ENCODE measurements around the gene GALNS. TPM values are rescaled to one million over a fixed set of nuclear protein-coding genes. Genes with fewer than 3 reads are reported as not detected.
"Not testable (repeated sequence)": the region's sequence is repeated elsewhere in the genome, so short reads cannot be mapped to it uniquely, and the experiment has no call there.

The GALNS gene
- total RNA-seq, 2 donors from 2014 or later: 37.2 to 38.6 TPM

DNA sequence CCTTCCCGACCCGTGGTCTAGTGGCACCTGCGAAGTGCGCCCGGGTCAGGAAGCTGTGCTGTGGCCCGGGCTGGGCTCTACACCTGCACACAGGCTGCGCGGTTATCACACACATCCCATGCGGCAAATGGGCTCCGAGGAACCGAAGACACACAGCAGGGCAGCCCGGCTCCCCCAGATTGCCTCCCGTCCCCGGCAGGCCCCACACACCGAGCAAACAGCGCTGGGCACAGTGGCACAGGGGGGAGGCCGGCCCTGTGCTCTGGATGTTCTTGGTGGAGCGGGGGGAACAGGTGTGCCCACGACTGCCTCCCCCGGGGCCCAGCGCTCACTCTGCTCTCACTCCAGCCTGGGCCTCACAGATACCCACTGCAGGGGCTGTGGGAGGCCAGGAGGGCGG lies 38.6 kb upstream of the GALNS start:
- H3K27ac Mint-ChIP-seq: no peak overlapping the region

DNA sequence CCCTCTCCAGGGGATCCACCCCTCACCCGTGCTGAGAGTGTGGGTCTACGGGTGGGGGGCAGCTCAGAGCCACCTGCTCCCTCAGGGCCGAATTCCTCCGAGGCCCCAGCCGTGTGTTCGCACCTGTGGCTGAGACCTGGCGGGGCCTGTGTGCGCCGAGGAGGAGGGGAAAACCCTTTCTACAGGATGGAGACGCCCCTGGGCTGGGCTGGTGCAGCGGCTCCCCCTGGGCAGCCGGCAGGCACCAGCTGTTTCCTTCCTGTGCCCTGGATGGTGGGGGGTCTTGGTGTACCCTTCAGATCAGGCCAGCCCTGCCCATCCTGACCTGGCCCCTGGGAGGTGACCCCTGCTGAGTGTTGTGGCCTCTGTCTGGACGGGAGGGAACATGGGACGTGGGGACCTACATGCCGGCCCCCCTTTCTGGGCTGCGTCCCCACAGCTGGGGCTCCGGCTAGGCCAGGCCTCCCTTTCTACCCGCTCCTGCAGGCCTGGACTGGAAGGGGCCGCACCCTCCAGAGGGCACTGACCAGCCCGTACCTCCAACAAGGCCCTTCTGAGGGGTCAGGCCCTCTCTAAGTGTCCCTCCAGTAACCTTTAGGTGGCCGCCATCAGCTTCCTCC lies 38.0 kb upstream of the GALNS start:
- Mint-ChIP-seq H3K4me1 (peaks cover 2% of the 10 kb centered on the region), H3K27me3 (peaks cover 4% of the 10 kb centered on the region), H3K27ac (no peak overlapping the region), H3K36me3 (ENCODE audit: low read depth) (no peaks in the 10 kb centered on the region), H3K4me3 (no peak overlapping the region)
- ATAC-seq (no peak), DNase-seq (no peak)
- no peaks in the 10 kb centered on the region for H3K9me3 ChIP-seq (ENCODE audit: control insufficient read depth, low read length, poor library complexity, severe bottlenecking)

More for the DNA sequence above, 38.6 kb upstream of the GALNS start:
- no peak for DNase-seq
- ATAC-seq: no peak
- Mint-ChIP-seq H3K4me3 (no peak overlapping the region), H3K36me3 (ENCODE audit: low read depth) (no peaks in the 10 kb centered on the region), H3K27me3 (peaks cover 4% of the 10 kb centered on the region), H3K4me1 (peaks cover 2% of the 10 kb centered on the region)
- H3K9me3 ChIP-seq (ENCODE audit: control insufficient read depth, low read length, poor library complexity, severe bottlenecking): no peaks in the 10 kb centered on the region

DNA sequence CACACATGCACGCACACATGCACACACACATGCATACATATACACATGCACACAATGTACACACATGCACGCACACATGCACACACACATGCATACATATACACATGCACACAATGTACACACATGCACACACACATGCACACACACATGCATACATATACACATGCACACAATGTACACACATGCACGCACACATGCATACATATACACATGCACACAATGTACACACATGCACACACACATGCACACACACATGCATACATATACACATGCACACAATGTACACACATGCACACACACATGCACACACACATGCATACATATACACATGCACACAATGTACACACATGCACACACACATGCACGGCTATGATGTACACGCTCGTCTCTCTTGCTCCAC lies 37.5 kb upstream of the GALNS start:
- H3K9me3 ChIP-seq (ENCODE audit: control insufficient read depth, low read length, poor library complexity, severe bottlenecking); H3K27ac Mint-ChIP-seq; H3K4me3 Mint-ChIP-seq; H3K36me3 Mint-ChIP-seq (ENCODE audit: low read depth); DNase-seq; ATAC-seq; H3K4me1 Mint-ChIP-seq; H3K27me3 Mint-ChIP-seq: not testable (repeated sequence)

GRCh38 chr16:88893127-88893968 lies 36.6 kb upstream of the GALNS start:
- H3K27ac Mint-ChIP-seq: no peak overlapping the region

DNA sequence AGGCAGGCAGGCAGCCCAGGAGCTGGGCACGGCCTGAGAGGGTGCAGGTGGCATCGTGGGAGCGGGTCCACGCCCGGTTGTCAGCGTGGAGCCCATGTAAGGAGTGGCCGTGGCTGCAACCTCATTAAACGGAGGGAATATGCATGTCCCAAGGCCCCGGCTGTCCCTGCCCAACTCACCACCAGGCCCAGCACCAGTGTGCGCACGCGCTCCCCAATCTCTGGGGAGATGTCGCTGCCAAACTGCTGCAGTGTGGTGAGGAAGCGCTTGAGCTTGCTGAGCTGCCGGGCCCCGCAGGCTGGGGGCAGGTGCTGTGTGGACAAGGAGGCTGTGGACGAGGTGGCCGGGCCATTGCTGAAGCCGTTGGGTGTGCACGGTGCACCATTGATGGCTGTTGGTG lies 35.3 kb upstream of the GALNS start:
- H3K27ac Mint-ChIP-seq: no peak overlapping the region
- H3K4me3 Mint-ChIP-seq: no peak overlapping the region
- no peaks in the 10 kb centered on the region for H3K36me3 Mint-ChIP-seq (ENCODE audit: low read depth)
- DNase-seq: no peak
- no peaks in the 10 kb centered on the region for H3K27me3 Mint-ChIP-seq
- ATAC-seq: no peak
- no peaks in the 10 kb centered on the region for H3K9me3 ChIP-seq (ENCODE audit: control insufficient read depth, low read length, poor library complexity, severe bottlenecking)
- peaks cover 2% of the 10 kb centered on the region for H3K4me1 Mint-ChIP-seq

More at GRCh38 chr16:88893127-88893968, 36.6 kb upstream of the GALNS start:
- DNase-seq (no peak), ATAC-seq (no peak)
- H3K9me3 ChIP-seq (ENCODE audit: control insufficient read depth, low read length, poor library complexity, severe bottlenecking): no peaks in the 10 kb centered on the region
- H3K36me3 Mint-ChIP-seq (ENCODE audit: low read depth): no peaks in the 10 kb centered on the region
- H3K4me1 Mint-ChIP-seq: peaks cover 2% of the 10 kb centered on the region
- no peak overlapping the region for H3K4me3 Mint-ChIP-seq
- H3K27me3 Mint-ChIP-seq: peaks cover under 1% of the 10 kb centered on the region

GRCh38 chr16:88891083-88891482 lies 34.3 kb upstream of the GALNS start:
- H3K4me1 Mint-ChIP-seq: peaks cover 2% of the 10 kb centered on the region
- no peak for ATAC-seq
- no peaks in the 10 kb centered on the region for H3K36me3 Mint-ChIP-seq (ENCODE audit: low read depth)
- no peak overlapping the region for H3K27ac Mint-ChIP-seq
- no peaks in the 10 kb centered on the region for H3K9me3 ChIP-seq (ENCODE audit: control insufficient read depth, low read length, poor library complexity, severe bottlenecking)
- no peaks in the 10 kb centered on the region for H3K27me3 Mint-ChIP-seq
- DNase-seq: no peak
- H3K4me3 Mint-ChIP-seq: no peak overlapping the region

- not testable (repeated sequence) for H3K36me3 Mint-ChIP-seq (ENCODE audit: low read depth); H3K4me3 Mint-ChIP-seq; DNase-seq; H3K27me3 Mint-ChIP-seq; H3K9me3 ChIP-seq (ENCODE audit: control insufficient read depth, low read length, poor library complexity, severe bottlenecking); ATAC-seq; H3K27ac Mint-ChIP-seq; H3K4me1 Mint-ChIP-seq
These were observed 33.1 kb upstream of the GALNS start for GRCh38 chr16:88889702-88890352.

- DNase-seq (no peak), ATAC-seq (no peak)
- Mint-ChIP-seq H3K4me3 (no peak overlapping the region), H3K4me1 (no peaks in the 10 kb centered on the region), H3K36me3 (ENCODE audit: low read depth) (no peaks in the 10 kb centered on the region), H3K27me3 (no peaks in the 10 kb centered on the region), H3K27ac (no peak overlapping the region)
- H3K9me3 ChIP-seq (ENCODE audit: control insufficient read depth, low read length, poor library complexity, severe bottlenecking): no peaks in the 10 kb centered on the region
These were observed 32.0 kb upstream of the GALNS start for GRCh38 chr16:88888461-88889387.

DNA sequence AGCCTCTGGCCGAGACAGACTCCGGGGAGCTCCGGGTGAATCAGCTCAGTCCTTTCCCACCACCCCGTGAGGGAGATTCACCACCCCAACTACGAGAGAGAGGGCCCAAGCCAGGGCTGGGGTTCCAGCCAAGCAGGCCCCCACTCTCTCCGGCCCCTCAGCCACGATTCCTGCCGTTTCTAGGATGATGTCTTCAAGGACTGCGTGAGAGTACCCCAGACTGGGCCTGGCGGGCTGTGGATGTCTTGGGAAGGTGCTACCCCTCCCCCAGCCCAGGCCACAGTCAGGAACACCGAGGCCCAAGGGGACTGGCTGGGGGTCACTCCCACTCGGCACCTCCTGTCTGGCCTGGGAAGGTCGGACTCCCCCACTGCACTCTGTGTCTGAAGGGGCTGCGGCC lies 31.3 kb upstream of the GALNS start:
- DNase-seq: no peak
- H3K27me3 Mint-ChIP-seq: no peaks in the 10 kb centered on the region
- H3K4me1 Mint-ChIP-seq: no peaks in the 10 kb centered on the region
- no peaks in the 10 kb centered on the region for H3K36me3 Mint-ChIP-seq (ENCODE audit: low read depth)
- H3K9me3 ChIP-seq (ENCODE audit: control insufficient read depth, low read length, poor library complexity, severe bottlenecking): no peaks in the 10 kb centered on the region
- no peak overlapping the region for H3K4me3 Mint-ChIP-seq
- no peak overlapping the region for H3K27ac Mint-ChIP-seq
- ATAC-seq: no peak

- Mint-ChIP-seq H3K36me3 (ENCODE audit: low read depth) (no peaks in the 10 kb centered on the region), H3K27me3 (no peaks in the 10 kb centered on the region), H3K27ac (no peak overlapping the region), H3K4me3 (no peak overlapping the region), H3K4me1 (no peaks in the 10 kb centered on the region)
- ATAC-seq (no peak), DNase-seq (no peak)
- H3K9me3 ChIP-seq (ENCODE audit: control insufficient read depth, low read length, poor library complexity, severe bottlenecking): no peaks in the 10 kb centered on the region
These were observed 30.2 kb upstream of the GALNS start for GRCh38 chr16:88886845-88887521.

DNA sequence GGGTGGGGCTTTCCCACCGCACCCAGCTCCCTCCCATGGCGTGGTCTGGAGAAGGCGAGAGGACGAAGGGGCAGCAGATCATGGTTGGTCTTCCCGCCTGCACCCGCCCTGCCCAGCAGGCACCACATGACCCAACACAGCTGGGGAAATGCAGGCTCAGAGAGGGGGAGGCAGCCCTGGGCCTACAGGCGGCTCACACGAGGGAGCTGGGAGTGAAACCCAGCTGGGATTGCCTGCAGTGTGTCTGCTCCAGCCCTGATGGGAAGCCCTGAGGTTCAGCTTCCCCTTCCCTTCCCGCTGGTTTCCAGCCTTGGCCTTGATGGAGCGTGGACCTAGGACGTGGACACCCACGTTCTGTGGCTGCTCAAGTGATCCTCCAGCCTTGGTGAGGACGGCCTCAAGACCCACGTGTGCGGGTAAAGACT lies 29.7 kb upstream of the GALNS start:
- no peaks in the 10 kb centered on the region for H3K27me3 Mint-ChIP-seq
- DNase-seq: no peak
- H3K27ac Mint-ChIP-seq: no peak overlapping the region

DNA sequence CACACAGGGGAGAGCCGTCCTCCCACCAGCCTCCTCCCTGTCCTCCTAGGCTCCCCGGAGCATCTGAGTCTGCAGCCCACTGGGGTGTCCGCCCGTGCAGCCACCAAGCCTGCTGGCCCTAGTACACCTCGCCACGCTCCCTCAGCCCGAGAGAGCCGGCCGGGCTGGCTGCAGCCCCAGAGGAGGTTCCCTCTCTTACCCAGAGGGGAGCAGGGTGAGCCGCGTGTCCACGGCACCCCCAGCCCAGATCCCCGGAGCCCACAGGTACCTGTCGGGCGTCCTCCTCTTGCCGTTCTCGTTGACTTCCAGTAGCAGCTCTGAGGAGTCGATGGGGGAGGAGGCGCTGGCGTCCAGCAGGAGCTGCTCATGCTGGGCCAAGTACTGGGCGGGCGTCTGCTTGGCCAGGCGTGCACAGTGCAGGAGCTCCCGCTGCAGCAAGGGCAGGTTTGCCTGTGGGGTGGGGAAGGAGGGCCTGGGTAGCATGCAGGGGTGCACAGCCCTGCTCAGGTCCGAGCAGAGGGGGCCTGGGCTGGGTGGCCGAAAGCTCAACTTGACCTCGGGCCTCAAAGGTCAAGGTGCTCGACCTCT lies 29.0 kb upstream of the GALNS start:
- ATAC-seq: no peak
- no peak for DNase-seq
- Mint-ChIP-seq H3K4me1 (no peaks in the 10 kb centered on the region), H3K27me3 (no peaks in the 10 kb centered on the region), H3K27ac (no peak overlapping the region), H3K36me3 (ENCODE audit: low read depth) (no peaks in the 10 kb centered on the region), H3K4me3 (no peak overlapping the region)
- no peaks in the 10 kb centered on the region for H3K9me3 ChIP-seq (ENCODE audit: control insufficient read depth, low read length, poor library complexity, severe bottlenecking)

More for the DNA sequence above, 29.7 kb upstream of the GALNS start:
- Mint-ChIP-seq H3K4me1 (no peaks in the 10 kb centered on the region), H3K36me3 (ENCODE audit: low read depth) (no peaks in the 10 kb centered on the region), H3K4me3 (no peak overlapping the region)
- H3K9me3 ChIP-seq (ENCODE audit: control insufficient read depth, low read length, poor library complexity, severe bottlenecking): no peaks in the 10 kb centered on the region
- no peak for ATAC-seq

All from T-helper 17 cell (primary cell).